ENCODE results near the gene PIM3.

The PIM3 gene

DNA sequence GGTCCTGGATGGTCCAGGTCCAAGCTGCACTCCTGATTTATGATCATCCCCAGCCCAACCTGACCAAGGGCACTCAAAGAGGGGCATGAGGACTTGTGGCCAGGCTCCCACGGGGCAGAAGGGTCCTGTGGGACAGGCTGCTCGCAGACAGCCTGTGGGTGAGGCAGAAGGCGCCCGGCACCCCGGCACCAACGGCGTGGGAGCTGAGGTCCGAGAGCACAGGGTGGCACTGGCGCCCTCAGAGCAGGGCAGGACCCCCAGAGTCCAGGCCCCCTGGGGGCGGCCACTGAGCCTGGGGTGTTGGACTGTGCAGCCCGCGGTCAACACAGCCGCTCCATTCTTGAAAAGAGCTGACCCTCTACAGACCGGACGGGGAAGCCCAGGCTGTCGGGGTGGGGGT is 48.7 kb downstream of the PIM3 start:
- Histone ChIP-seq H3K4me3 (ENCODE audit: insufficient read depth, low read length, poor library complexity, severe bottlenecking) (no peak overlapping the region), H3K4me2 (ENCODE audit: low read depth, low read length, poor library complexity, severe bottlenecking) (no peak overlapping the region), H3K9ac (ENCODE audit: low read length) (no peak overlapping the region), H3K79me2 (ENCODE audit: insufficient read depth, low read length) (no peaks in the 10 kb centered on the region), H2AFZ (ENCODE audit: low read depth, low read length, severe bottlenecking) (no peak overlapping the region), H4K20me1 (ENCODE audit: low read depth, low read length) (no peaks in the 10 kb centered on the region), H3K27me3 (ENCODE audit: low read length) (no peaks in the 10 kb centered on the region), H3K36me3 (ENCODE audit: low read length) (no peaks in the 10 kb centered on the region), H3K27ac (ENCODE audit: low read depth, low read length) (no peak overlapping the region), H3K9me2 (replicated peaks; ENCODE audit: insufficient read depth, low read length) (no peaks in the 10 kb centered on the region), H3F3A (ENCODE audit: insufficient read depth) (no peaks in the 10 kb centered on the region), H3K9me3 (ENCODE audit: insufficient read depth, low read length) (no peaks in the 10 kb centered on the region)
- TF ChIP-seq, protein P1, sequence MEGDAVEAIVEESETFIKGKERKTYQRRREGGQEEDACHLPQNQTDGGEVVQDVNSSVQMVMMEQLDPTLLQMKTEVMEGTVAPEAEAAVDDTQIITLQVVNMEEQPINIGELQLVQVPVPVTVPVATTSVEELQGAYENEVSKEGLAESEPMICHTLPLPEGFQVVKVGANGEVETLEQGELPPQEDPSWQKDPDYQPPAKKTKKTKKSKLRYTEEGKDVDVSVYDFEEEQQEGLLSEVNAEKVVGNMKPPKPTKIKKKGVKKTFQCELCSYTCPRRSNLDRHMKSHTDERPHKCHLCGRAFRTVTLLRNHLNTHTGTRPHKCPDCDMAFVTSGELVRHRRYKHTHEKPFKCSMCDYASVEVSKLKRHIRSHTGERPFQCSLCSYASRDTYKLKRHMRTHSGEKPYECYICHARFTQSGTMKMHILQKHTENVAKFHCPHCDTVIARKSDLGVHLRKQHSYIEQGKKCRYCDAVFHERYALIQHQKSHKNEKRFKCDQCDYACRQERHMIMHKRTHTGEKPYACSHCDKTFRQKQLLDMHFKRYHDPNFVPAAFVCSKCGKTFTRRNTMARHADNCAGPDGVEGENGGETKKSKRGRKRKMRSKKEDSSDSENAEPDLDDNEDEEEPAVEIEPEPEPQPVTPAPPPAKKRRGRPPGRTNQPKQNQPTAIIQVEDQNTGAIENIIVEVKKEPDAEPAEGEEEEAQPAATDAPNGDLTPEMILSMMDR (IDR thresholded peaks at IDR 0.05; ENCODE audit: insufficient read depth, low read length, poor library complexity, severe bottlenecking): no peak
- TF ChIP-seq EZH2phosphoT487 (conservative IDR thresholded peaks at IDR 0.05; ENCODE audit: low read length): no peak

DNA sequence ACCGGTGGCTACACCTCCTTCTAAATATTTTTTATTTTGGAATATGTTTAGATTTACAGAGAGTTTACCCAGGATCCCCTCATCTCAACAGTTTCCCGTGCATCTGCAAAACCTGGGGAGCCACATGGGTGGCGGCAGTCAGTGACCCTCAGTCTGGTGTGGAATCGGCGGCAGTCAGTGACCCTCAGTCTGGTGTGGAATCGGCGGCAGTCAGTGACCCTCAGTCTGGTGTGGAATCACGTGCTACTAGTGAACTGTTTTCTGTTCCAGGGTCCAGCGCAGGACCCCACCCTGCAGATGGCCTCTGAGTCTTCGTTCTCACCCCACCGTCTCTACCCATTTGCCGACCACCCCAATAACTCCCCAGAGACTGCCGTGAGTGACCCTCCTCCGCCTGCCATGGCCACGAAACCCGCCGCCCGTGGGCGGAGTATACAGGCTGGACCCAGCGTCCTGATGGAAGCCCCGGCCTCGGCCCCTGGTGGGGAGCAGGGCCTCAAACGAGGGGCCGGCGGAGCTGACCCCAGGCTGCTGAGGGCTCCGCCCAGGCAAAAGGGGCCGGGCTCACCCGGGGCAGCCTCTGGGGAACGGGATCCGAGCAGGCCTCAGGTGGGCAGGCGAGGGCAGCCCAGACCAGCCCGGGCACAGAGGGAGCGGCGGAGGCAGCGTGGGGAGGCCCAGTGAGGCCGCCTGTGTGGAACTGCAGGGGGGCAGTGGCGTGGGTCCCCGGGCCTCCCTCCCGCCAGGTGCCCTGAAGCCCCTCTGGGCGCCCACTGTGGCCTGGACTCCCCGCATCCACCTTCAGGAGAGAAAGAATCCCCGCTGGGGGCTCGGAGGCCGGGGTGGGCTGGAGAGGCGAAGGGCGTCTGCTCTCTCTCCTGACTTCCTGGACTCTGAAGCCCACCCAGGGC is 49.4 kb downstream of the PIM3 start:
- Histone ChIP-seq H2AFZ (ENCODE audit: low read depth, low read length, severe bottlenecking) (no peak overlapping the region), H3F3A (ENCODE audit: insufficient read depth) (no peaks in the 10 kb centered on the region), H3K36me3 (ENCODE audit: low read length) (no peaks in the 10 kb centered on the region), H4K20me1 (ENCODE audit: low read depth, low read length) (no peaks in the 10 kb centered on the region), H3K27ac (ENCODE audit: low read depth, low read length) (no peak overlapping the region), H3K9ac (ENCODE audit: low read length) (no peak overlapping the region), H3K4me3 (ENCODE audit: insufficient read depth, low read length, poor library complexity, severe bottlenecking) (no peak overlapping the region), H3K9me3 (ENCODE audit: insufficient read depth, low read length) (no peaks in the 10 kb centered on the region), H3K4me2 (ENCODE audit: low read depth, low read length, poor library complexity, severe bottlenecking) (no peak overlapping the region), H3K27me3 (ENCODE audit: low read length) (no peaks in the 10 kb centered on the region), H3K79me2 (ENCODE audit: insufficient read depth, low read length) (no peaks in the 10 kb centered on the region), H3K9me2 (replicated peaks; ENCODE audit: insufficient read depth, low read length) (no peaks in the 10 kb centered on the region)
- TF ChIP-seq EZH2phosphoT487 (conservative IDR thresholded peaks at IDR 0.05; ENCODE audit: low read length): no peak
- TF ChIP-seq, protein P1 (IDR thresholded peaks at IDR 0.05; ENCODE audit: insufficient read depth, low read length, poor library complexity, severe bottlenecking): no peak

DNA sequence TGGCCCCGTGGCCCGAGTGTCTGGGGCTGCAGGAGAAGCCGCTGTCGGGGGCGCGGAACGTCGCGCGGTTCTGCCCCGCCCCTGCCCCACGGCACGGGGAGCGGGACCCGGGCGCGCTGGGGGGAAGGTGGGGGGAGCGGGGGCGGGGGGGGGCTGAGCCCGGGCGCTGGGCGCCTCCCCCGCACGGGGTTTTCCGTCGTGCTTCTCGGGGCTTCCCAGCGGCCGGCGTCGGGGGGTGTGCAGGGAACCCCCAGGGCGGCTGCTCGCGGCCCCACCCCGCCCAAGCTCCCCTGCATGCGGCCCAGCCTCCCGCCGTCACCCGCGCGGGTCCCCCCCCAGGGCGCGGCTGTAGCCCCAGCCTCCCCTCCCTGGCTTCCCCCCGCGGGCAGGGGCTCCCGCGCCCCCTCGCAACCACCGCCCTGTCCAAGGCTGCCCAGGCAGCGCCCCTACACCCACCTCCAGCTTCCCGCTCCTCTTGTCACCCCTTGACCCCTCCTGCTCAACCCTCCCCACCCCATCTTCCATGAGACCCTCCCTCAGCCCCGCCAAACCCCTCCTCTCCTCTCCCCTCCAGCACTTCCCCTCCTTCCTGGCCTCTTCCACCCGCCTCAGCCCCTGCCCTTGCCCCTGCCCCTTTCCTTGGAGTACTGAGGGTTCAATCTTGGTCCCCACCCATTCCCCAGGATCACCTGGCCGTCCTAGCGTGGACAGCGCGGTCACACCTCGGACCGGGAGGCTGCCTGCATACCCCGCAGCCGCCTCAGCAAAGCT is 50.3 kb downstream of the PIM3 start:
- H3K27me3 ChIP-seq (ENCODE audit: low read length): no peaks in the 10 kb centered on the region
- H3K36me3 ChIP-seq (ENCODE audit: low read length): no peaks in the 10 kb centered on the region
- H3K9me2 ChIP-seq (replicated peaks; ENCODE audit: insufficient read depth, low read length): no peaks in the 10 kb centered on the region
- H3K9me3 ChIP-seq (ENCODE audit: insufficient read depth, low read length): no peaks in the 10 kb centered on the region
- H3K4me2 ChIP-seq (ENCODE audit: low read depth, low read length, poor library complexity, severe bottlenecking): no peak overlapping the region
- H3K4me3 ChIP-seq (ENCODE audit: insufficient read depth, low read length, poor library complexity, severe bottlenecking): no peak overlapping the region
- TF ChIP-seq, protein P1 (IDR thresholded peaks at IDR 0.05; ENCODE audit: insufficient read depth, low read length, poor library complexity, severe bottlenecking): no peak
- no peak for TF ChIP-seq EZH2phosphoT487 (conservative IDR thresholded peaks at IDR 0.05; ENCODE audit: low read length)
- H2AFZ ChIP-seq (ENCODE audit: low read depth, low read length, severe bottlenecking): no peak overlapping the region
- no peaks in the 10 kb centered on the region for H4K20me1 ChIP-seq (ENCODE audit: low read depth, low read length)
- H3K9ac ChIP-seq (ENCODE audit: low read length): no peak overlapping the region
- H3K79me2 ChIP-seq (ENCODE audit: insufficient read depth, low read length): no peaks in the 10 kb centered on the region
- no peak overlapping the region for H3K27ac ChIP-seq (ENCODE audit: low read depth, low read length)
- H3F3A ChIP-seq (ENCODE audit: insufficient read depth): no peaks in the 10 kb centered on the region

All from SU-DHL-6 (cell line).